Measurements from ENCODE around the gene BCAS3. TPM values are rescaled to one million over a fixed set of nuclear protein-coding genes. Genes with fewer than 3 reads are reported as not detected.
A peak's percentile ranks its signal among the peaks of the same experiment; 100 is the strongest.

BCAS3 gene
- total and polyA plus RNA-seq, 3 experiments from 2014 or later: 10.7 to 35.3 (median 13.5) TPM

GRCh38 chr17:60641126-60641525 lies 36.5 kb upstream of the BCAS3 start:
- no peaks in the 10 kb centered on the region for H3K9me3 Mint-ChIP-seq
- peaks cover 0 to 44% (median 6%) of the 10 kb centered on the region in 3 donors for H3K36me3 Mint-ChIP-seq
- Histone ChIP-seq H3K27ac (ENCODE audit: low read depth, low read length) (no peak overlapping the region), H3K9me3 (ENCODE audit: low read length) (no peaks in the 10 kb centered on the region), H3K27me3 (ENCODE audit: insufficient read depth, low read length, poor library complexity, severe bottlenecking) (no peaks in the 10 kb centered on the region), H3K4me1 (ENCODE audit: insufficient read depth, low read length) (no peaks in the 10 kb centered on the region), H3K36me3 (ENCODE audit: insufficient read depth, low read length) (no peaks in the 10 kb centered on the region), H3K4me3 (ENCODE audit: low read length) (no peak overlapping the region)
- DNase-seq: no peak
- ChIA-PET CTCF (interaction anchor here (1.3 kb wide), 1 partner anchor 24 kb away, joined by 3 read pairs; no protein-coding TSS in a partner anchor), POLR2A (no interaction called here)
- peaks cover 7 to 15% (median 9%) of the 10 kb centered on the region in 3 donors for H3K4me1 Mint-ChIP-seq
- peak overlapping the region in 1 of 8 donors; percentile 90 for H3K27ac Mint-ChIP-seq
- H3K4me3 Mint-ChIP-seq: no peak overlapping the region
- H3K27me3 Mint-ChIP-seq: no peaks in the 10 kb centered on the region

GRCh38 chr17:60641810-60642220 lies 35.8 kb upstream of the BCAS3 start:
- Mint-ChIP-seq H3K36me3 (peaks cover 0 to 42% (median 6%) of the 10 kb centered on the region in 3 donors), H3K9me3 (no peaks in the 10 kb centered on the region), H3K27me3 (no peaks in the 10 kb centered on the region), H3K4me3 (no peak overlapping the region), H3K27ac (no peak overlapping the region), H3K4me1 (peaks cover 11 to 22% (median 16%) of the 10 kb centered on the region in 3 donors)
- Histone ChIP-seq H3K27me3 (ENCODE audit: insufficient read depth, low read length, poor library complexity, severe bottlenecking) (no peaks in the 10 kb centered on the region), H3K9me3 (ENCODE audit: low read length) (no peaks in the 10 kb centered on the region), H3K4me1 (ENCODE audit: insufficient read depth, low read length) (no peaks in the 10 kb centered on the region), H3K4me3 (ENCODE audit: low read length) (no peak overlapping the region), H3K36me3 (ENCODE audit: insufficient read depth, low read length) (no peaks in the 10 kb centered on the region), H3K27ac (ENCODE audit: low read depth, low read length) (no peak overlapping the region)
- CTCF ChIA-PET: no interaction called here
- POLR2A ChIA-PET: no interaction called here
- peak; percentile 11 to 60 (median 28) for DNase-seq

- no peak for DNase-seq
- Histone ChIP-seq H3K4me1 (ENCODE audit: insufficient read depth, low read length) (no peaks in the 10 kb centered on the region), H3K27ac (ENCODE audit: low read depth, low read length) (no peak overlapping the region), H3K27me3 (ENCODE audit: insufficient read depth, low read length, poor library complexity, severe bottlenecking) (no peaks in the 10 kb centered on the region), H3K4me3 (ENCODE audit: low read length) (no peak overlapping the region), H3K36me3 (ENCODE audit: insufficient read depth, low read length) (peaks cover 5% of the 10 kb centered on the region), H3K9me3 (ENCODE audit: low read length) (no peaks in the 10 kb centered on the region)
- CTCF ChIA-PET: interaction anchor here (1.3 kb wide), 1 partner anchor 10 kb away, joined by 6 read pairs; no protein-coding TSS in a partner anchor
- POLR2A ChIA-PET: no interaction called here
- Mint-ChIP-seq H3K27me3 (no peaks in the 10 kb centered on the region), H3K9me3 (no peaks in the 10 kb centered on the region), H3K36me3 (peaks cover 0 to 48% (median 12%) of the 10 kb centered on the region in 3 donors), H3K4me3 (no peak overlapping the region), H3K27ac (peak overlapping the region in 3 of 8 donors; percentile 19 to 71 (median 38)), H3K4me1 (peaks cover 7 to 25% (median 16%) of the 10 kb centered on the region in 3 donors)
Observed at GRCh38 chr17:60645918-60646523, 31.6 kb upstream of the BCAS3 start.

- H3K4me3 ChIP-seq (ENCODE audit: low read length): no peak overlapping the region
- peaks cover 9 to 23% (median 20%) of the 10 kb centered on the region in 3 donors for H3K4me1 Mint-ChIP-seq
- DNase-seq: no peak
- peak overlapping the region in 4 of 8 donors; percentile 3 to 73 (median 56) for H3K27ac Mint-ChIP-seq
- H3K36me3 ChIP-seq (ENCODE audit: insufficient read depth, low read length): peaks cover 6% of the 10 kb centered on the region
- H3K36me3 Mint-ChIP-seq: peaks cover 0 to 47% (median 12%) of the 10 kb centered on the region in 3 donors
- POLR2A ChIA-PET: no interaction called here
- H3K9me3 ChIP-seq (ENCODE audit: low read length): no peaks in the 10 kb centered on the region
- no peaks in the 10 kb centered on the region for H3K27me3 ChIP-seq (ENCODE audit: insufficient read depth, low read length, poor library complexity, severe bottlenecking)
- no peaks in the 10 kb centered on the region for H3K9me3 Mint-ChIP-seq
- no peaks in the 10 kb centered on the region for H3K27me3 Mint-ChIP-seq
- peak overlapping the region in 1 of 7 donors; percentile 23 for H3K4me3 Mint-ChIP-seq
- H3K4me1 ChIP-seq (ENCODE audit: insufficient read depth, low read length): no peaks in the 10 kb centered on the region
- CTCF ChIA-PET: interaction anchor here (1.3 kb wide), 1 partner anchor 10 kb away, joined by 6 read pairs; no protein-coding TSS in a partner anchor
- H3K27ac ChIP-seq (ENCODE audit: low read depth, low read length): no peak overlapping the region
Observed at GRCh38 chr17:60646701-60647100, 30.9 kb upstream of the BCAS3 start.

- ChIA-PET CTCF (no interaction called here), POLR2A (no interaction called here)
- H3K27me3 Mint-ChIP-seq: no peaks in the 10 kb centered on the region
Observed at GRCh38 chr17:60647705-60648104, 29.9 kb upstream of the BCAS3 start.

GRCh38 chr17:60652454-60653247 lies 25.0 kb upstream of the BCAS3 start:
- no peaks in the 10 kb centered on the region for H3K9me3 Mint-ChIP-seq
- DNase-seq: no peak
- H3K4me3 Mint-ChIP-seq: no peak overlapping the region
- peaks cover 20 to 37% (median 34%) of the 10 kb centered on the region in 3 donors for H3K4me1 Mint-ChIP-seq
- H3K36me3 ChIP-seq (ENCODE audit: insufficient read depth, low read length): peaks cover 6% of the 10 kb centered on the region
- H3K27ac ChIP-seq (ENCODE audit: low read depth, low read length): no peak overlapping the region
- no peaks in the 10 kb centered on the region for H3K27me3 ChIP-seq (ENCODE audit: insufficient read depth, low read length, poor library complexity, severe bottlenecking)
- H3K9me3 ChIP-seq (ENCODE audit: low read length): no peaks in the 10 kb centered on the region
- ChIA-PET POLR2A (no interaction called here), CTCF (interaction anchor here (1.2 kb wide), 1 partner anchor 14 kb away, joined by 5 read pairs; no protein-coding TSS in a partner anchor)
- H3K4me1 ChIP-seq (ENCODE audit: insufficient read depth, low read length): peaks cover 13% of the 10 kb centered on the region
- H3K27me3 Mint-ChIP-seq: no peaks in the 10 kb centered on the region
- peaks cover 0 to 55% (median 15%) of the 10 kb centered on the region in 3 donors for H3K36me3 Mint-ChIP-seq
- no peak overlapping the region for H3K4me3 ChIP-seq (ENCODE audit: low read length)
- peak overlapping the region in 3 of 8 donors; percentile 20 to 80 (median 52) for H3K27ac Mint-ChIP-seq

More at GRCh38 chr17:60647705-60648104, 29.9 kb upstream of the BCAS3 start:
- H3K4me1 ChIP-seq (ENCODE audit: insufficient read depth, low read length): peaks cover 8% of the 10 kb centered on the region
- no peaks in the 10 kb centered on the region for H3K27me3 ChIP-seq (ENCODE audit: insufficient read depth, low read length, poor library complexity, severe bottlenecking)
- no peaks in the 10 kb centered on the region for H3K9me3 ChIP-seq (ENCODE audit: low read length)
- H3K36me3 ChIP-seq (ENCODE audit: insufficient read depth, low read length): peaks cover 6% of the 10 kb centered on the region
- DNase-seq: no peak
- Mint-ChIP-seq H3K9me3 (no peaks in the 10 kb centered on the region), H3K27ac (peak overlapping the region in 1 of 8 donors; percentile 16), H3K4me1 (peaks cover 13 to 30% (median 29%) of the 10 kb centered on the region in 3 donors), H3K4me3 (no peak overlapping the region), H3K36me3 (peaks cover 0 to 51% (median 12%) of the 10 kb centered on the region in 3 donors)
- H3K27ac ChIP-seq (ENCODE audit: low read depth, low read length): no peak overlapping the region
- no peak overlapping the region for H3K4me3 ChIP-seq (ENCODE audit: low read length)

- H3K4me3 ChIP-seq (ENCODE audit: low read length): no peak overlapping the region
- peaks cover 6% of the 10 kb centered on the region for H3K36me3 ChIP-seq (ENCODE audit: insufficient read depth, low read length)
- Mint-ChIP-seq H3K4me3 (no peak overlapping the region), H3K27ac (peak overlapping the region in 3 of 8 donors; percentile 6 to 55 (median 13)), H3K36me3 (peaks cover 0 to 52% (median 15%) of the 10 kb centered on the region in 3 donors), H3K4me1 (peaks cover 20 to 37% (median 34%) of the 10 kb centered on the region in 3 donors), H3K9me3 (no peaks in the 10 kb centered on the region), H3K27me3 (no peaks in the 10 kb centered on the region)
- DNase-seq: no peak
- H3K9me3 ChIP-seq (ENCODE audit: low read length): no peaks in the 10 kb centered on the region
- no peak overlapping the region for H3K27ac ChIP-seq (ENCODE audit: low read depth, low read length)
- no peaks in the 10 kb centered on the region for H3K27me3 ChIP-seq (ENCODE audit: insufficient read depth, low read length, poor library complexity, severe bottlenecking)
- POLR2A ChIA-PET: no interaction called here
- H3K4me1 ChIP-seq (ENCODE audit: insufficient read depth, low read length): peaks cover 13% of the 10 kb centered on the region
- CTCF ChIA-PET: no interaction called here
Observed at GRCh38 chr17:60653569-60653968, 24.1 kb upstream of the BCAS3 start.

- no peak for DNase-seq
- Mint-ChIP-seq H3K27ac (no peak overlapping the region), H3K4me1 (peaks cover 20 to 32% (median 26%) of the 10 kb centered on the region in 3 donors), H3K4me3 (no peak overlapping the region), H3K9me3 (no peaks in the 10 kb centered on the region), H3K36me3 (peaks cover 0 to 41% (median 11%) of the 10 kb centered on the region in 3 donors), H3K27me3 (no peaks in the 10 kb centered on the region)
- H3K27me3 ChIP-seq (ENCODE audit: insufficient read depth, low read length, poor library complexity, severe bottlenecking): no peaks in the 10 kb centered on the region
- peaks cover 13% of the 10 kb centered on the region for H3K4me1 ChIP-seq (ENCODE audit: insufficient read depth, low read length)
- H3K9me3 ChIP-seq (ENCODE audit: low read length): no peaks in the 10 kb centered on the region
- no peaks in the 10 kb centered on the region for H3K36me3 ChIP-seq (ENCODE audit: insufficient read depth, low read length)
- no peak overlapping the region for H3K4me3 ChIP-seq (ENCODE audit: low read length)
- CTCF ChIA-PET: no interaction called here
- POLR2A ChIA-PET: no interaction called here
- no peak overlapping the region for H3K27ac ChIP-seq (ENCODE audit: low read depth, low read length)
Observed at GRCh38 chr17:60656499-60656898, 21.2 kb upstream of the BCAS3 start.
